CD4-positive, alpha-beta T cell treated with Interferon gamma for 1 hour (primary cell): Measurements from ENCODE around the gene SNURF.
"Not testable (repeated sequence)": the region's sequence is repeated elsewhere in the genome, so short reads cannot be mapped to it uniquely, and the experiment has no call there.

Experiments used
- DNase-seq: peaks from one replicate; pipeline ENCODE4 v3.0.0-alpha.2; 2020

The SNURF gene, protein sequence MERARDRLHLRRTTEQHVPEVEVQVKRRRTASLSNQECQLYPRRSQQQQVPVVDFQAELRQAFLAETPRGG

DNA sequence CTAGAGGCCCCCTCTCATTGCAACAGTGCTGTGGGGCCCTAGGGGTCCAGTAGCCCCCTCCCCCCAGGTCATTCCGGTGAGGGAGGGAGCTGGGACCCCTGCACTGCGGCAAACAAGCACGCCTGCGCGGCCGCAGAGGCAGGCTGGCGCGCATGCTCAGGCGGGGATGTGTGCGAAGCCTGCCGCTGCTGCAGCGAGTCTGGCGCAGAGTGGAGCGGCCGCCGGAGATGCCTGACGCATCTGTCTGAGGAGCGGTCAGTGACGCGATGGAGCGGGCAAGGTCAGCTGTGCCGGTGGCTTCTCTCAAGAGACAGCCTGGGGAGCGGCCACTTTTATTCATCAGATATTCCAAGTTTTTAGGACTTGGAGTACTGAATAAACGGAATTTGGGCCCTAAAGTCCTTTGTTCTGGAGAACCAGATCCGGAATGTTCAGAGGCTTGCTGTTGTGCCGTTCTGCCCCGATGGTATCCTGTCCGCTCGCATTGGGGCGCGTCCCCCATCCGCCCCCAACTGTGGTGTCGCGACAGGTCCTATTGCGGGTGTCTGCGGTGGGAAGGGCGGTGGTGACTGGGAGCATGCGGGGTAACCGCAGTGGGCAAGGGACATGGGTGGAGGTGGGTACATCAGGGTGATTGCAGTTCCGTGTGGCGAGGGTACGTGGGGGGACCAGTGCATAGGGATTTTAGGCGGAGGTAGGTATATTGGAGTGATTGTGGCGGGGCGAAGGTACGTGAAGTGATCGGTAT lies at the start of gene SNURF, which contains the start of gene SNRPN:
TSS of gene SNURF (plus strand) at position 205 of the 748 bp plus-strand sequence. CDS start at position 267, 62 bp downstream.
TSS of gene SNRPN (plus strand) at position 205 of the 748 bp plus-strand sequence. CDS start 19,467 bp downstream, outside the sequence.
- peak; percentile 74 for DNase-seq

DNA sequence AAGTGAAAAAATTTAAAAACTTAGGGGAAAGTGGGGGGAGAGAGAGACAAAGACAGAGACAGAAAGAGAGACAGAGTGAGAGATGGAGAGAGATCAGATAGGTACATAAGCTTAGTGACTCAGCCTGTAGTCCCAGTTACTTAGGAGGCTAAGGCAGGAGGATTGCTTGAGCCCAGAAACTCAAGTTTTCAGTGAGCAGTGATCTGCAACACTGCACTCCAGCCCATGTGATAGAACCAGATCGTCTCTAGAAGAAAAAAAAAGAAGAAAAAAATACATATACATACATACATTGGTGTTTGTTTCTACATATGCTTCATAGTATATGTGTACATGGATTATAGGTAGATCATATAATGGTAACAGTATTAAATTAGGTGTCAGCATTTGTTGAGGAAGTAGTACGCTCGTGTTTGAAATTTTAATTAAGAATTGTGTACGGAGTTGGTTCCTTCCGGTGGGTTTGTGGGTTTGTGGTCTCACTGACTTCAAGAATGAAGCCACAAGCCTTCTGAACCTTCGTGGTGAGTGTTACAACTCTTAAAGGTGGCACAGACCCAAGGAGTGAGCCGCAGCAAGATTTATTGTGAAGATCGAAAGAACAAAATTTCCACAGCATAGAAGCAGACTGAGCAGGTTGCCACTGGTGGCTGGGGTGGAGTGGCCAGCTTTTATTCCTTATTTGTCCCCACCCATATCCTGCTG lies 38.3 kb upstream of the SNURF start:
- no peak for DNase-seq

DNA sequence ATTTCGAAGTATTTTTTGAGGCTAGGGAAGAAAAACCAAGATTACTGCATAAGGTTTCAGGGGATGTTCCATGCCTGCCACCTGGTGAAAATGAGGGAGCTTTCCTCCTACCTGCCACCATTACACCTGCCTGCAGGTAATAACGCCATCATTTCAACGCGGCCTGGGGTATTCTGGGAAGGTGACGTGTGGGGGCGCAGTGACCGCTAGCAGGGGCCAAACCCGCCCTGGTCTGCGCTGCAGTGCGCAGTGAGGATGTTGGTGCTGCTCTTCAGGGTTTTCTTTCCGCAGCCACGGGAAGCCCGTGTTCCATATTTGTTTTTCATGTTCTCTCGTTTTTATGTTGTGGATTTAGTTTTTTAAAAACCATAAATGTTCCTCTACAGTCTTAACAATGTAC lies 37.4 kb upstream of the SNURF start:
- DNase-seq, result no peak

DNA sequence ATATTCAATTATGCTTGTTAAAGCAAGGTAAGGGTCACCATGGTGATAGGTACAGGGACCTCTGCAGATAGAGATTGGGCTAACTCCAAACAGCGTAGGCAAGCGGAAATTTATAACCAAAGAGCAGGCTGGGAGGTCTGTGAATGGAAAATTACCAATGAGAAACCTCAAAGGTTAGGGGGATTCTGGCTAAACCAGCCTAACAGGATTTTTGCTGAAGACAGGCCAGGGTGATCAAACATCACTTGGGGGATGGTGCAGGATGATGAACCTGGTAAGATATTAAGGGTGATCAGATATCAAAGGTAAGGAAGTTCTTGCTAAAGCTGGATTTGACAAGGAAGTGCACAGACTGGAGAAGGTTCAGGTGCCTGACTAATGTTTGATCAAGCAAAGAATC lies 35.3 kb upstream of the SNURF start:
- no peak for DNase-seq

DNA sequence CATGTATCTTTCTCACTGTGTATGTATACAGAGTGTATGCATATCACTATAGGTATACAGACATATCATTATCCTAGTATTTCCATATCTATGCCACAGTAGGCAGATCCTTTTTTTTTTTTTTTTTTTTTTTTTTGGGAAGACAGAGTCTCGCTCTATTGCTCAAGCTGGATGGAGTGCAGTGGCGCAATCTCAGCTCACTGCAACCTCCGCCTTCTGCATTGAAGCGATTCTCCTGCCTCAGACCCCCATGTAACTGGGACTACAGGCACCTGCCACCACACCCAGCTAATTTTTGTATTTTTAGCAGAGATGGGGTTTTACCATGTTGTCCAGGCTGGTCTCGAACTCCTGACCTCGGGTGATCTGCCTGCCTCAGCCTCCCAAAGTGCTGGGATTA lies 32.0 kb upstream of the SNURF start:
- DNase-seq, result not testable (repeated sequence)

DNA sequence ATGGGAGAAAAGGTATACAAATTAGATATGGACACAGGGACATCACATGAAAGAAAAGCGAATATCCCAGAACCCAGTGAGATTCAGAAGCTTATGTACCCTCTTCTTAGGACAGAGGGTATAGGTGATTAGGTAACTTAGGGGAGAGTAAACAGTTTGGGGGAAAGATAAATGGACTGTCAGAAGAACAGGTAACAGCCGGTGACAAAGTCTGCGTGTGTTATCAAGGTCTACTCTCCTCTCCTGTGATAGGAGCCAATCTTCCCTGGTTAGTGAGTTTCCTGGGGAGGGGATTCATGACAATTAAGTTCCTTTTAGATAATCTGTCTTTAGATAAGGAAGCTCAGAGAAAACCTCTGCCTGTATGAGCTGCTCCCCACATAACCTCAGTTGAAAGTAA lies 30.6 kb upstream of the SNURF start:
- DNase-seq, result no peak

DNA sequence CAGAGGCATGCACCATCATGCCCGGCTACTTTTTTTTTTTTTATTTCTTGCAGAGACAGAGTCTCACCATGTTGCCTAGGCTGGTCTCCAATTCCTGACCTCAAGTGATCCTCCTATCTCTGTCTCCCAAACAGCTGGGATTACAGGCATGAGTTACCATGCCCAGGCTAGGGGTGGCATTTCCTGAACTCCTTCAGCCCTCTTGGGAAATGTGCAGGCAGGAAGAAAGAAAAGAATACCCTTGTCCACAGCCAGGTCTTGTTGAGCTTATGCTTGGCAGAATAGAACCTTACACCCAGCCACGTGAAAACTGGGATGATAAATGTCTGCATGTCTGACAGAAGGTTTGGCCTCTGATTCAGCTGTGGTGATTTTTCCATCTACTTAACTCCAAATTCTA lies 30.2 kb upstream of the SNURF start:
- no peak for DNase-seq

DNA sequence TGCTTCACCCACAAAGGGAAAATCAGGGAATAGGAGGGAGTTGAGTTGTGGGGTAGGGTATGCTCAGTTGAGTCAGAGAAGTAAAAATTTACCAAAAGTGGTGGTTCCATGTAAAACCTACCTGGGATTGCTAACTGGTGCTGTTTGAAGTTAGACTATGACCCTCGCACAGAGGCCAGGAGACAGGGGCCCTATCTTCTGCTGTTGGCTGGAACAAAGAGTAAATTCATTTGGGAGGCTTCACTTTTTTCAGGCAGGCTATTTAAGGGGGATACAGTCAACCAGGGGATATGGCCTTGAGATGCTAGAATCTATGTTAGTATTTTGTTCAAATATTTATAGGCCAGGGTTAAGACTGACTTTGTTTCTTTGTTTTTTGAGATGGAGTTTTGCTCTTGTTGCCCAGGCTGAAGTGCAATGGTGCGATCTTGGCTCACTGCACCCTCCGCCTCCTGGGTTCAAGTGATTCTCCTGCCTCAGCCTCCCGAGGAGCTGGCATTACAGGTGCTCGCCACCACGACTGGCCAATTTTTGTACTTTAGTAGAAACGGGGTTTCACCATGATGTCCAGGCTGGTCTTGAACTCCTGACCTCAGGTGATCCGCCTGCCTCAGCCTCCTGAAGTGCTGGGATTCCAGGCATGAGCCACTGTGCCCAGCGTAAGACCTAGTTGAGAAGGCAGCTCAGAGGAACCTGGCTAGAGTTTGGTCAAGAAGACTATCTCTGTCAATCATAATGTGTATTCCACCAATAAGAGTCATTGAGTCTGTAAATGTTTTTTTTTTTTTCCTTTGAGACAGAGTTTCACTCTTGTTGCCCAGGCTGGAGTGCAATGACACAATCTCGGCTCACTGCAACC lies 22.7 kb upstream of the SNURF start:
- DNase-seq, result not testable (repeated sequence)

DNA sequence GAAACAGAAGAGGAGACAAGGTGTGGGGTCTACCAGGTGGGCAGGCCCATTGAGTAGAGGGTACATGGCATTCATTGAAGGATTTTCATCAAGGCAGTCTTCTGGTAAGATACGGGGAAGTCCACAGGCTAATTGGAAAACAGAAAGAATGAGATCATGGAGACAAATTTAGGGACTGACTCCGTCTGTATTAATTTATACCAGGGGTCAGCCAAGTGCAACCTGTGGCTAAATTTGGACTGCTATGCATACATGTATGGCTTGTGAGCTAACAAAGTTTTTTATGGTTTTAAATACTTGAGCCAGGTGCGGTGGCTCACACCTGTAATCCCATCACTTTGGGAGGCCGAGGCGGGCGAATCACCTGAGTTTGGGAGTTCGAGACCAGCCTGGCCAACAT lies 21.1 kb upstream of the SNURF start:
- DNase-seq, result no peak

DNA sequence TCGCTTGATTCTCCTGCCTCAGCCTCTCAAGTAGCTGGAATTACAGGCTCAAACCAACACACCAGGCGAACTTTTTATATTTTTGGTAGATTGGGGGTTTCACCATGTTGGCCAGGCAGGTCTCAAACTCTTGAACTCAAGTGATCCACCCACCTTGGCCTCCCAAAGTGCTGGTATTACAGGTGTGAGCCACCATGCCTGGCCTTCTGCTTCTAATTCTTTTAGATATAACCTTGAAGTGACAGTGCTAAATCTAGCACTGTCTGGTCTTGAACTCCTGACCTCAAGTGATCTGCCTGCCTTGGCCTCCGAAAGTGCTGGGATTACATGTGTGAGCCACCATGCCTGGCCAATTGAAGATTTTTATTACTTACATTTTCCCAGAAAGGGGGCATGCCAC lies 16.6 kb upstream of the SNURF start:
- not testable (repeated sequence) for DNase-seq

DNA sequence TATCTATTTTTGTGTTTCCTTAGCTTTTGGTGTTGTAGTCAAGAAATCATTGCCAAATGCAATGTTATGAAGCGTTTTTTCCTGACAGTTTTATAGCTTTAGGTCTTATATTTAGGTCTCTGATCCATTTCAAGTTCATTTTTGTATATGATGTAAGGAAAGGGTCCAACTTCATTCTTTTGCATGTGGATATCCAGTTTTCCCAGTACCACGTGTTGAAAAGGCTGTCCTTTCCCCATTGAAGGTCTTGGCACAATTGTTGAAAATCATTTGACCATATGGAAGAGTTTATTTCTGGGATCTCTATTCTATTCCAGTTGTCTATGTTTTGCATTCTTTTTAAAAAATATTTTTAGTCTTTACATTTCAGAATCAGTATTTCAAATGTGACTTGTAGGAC lies 14.6 kb upstream of the SNURF start:
- DNase-seq, result no peak

DNA sequence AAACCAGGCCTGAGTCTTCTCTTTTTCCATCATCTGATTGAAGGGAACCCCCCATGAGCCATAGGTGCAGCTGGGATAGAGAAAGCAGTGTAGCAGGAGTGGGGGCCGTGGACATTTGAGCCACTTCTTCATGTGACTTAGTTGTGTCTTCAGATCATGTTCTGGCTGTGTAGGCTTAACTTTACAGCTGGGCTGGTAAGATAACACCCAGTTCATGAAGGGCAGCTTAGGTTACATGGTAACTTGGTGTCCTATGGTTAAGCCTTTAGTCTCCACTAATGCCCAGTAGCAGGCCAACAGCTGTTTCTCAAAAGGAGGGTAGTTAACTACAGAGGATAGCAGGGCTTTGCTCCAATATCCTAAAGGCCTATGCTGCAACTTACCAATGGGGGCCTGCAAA lies 11.4 kb upstream of the SNURF start:
- no peak for DNase-seq

DNA sequence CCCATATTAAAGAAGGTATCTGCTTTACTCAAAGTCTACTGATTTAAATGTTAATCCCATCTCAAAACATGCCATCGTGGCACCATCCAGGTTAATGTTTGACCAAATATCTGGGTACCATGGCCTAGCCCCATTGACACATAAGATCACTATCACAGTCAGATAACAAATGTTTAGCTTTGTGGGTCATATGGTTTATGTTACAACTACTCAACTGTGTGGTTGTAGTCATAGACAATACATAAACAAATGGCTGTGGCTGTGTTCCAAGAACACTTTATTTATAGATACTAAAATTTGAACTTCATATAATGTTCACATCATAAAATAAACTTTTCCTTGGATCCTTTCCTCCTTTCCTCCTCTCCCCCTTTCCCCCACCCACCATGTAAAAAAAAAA lies 9.8 kb upstream of the SNURF start:
- no peak for DNase-seq

DNA sequence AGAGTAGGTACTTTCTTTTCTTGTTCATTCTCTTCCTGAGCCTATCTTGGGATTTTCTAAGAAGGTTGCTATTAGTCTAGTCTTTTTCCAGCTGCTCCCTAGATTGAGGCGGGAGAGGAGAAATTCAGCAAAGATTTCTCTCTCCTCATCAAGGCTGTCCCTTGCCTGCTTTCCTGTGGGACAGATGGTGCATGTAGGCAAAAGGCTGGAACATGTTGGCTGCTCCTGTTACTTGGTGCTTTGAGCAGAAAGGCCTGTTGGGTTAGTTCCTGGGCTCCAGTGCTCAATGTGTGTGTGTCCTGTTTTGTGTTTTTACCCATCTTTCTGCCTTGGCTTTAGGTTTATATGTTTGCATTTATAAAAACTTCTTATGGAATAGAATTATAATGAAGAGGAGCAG lies 9.1 kb upstream of the SNURF start:
- DNase-seq, result no peak

DNA sequence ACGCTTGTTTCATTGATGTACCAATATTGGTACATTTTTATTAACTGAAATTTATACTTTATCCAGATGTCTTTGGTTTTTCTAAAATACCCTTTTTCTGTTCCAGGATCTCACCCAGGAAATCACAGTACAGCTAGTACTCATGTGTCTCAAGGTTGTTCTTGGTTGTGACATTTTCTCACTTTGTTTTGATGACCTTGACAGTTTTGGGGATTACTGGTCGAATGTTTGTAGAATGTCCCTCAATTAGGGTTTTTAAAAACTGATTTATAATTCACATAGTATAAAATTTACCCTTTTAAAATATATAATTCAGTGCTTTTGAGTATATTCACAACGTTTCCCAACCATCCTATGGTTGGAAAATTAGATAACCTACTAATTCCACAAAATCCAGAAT lies 6.3 kb upstream of the SNURF start:
- DNase-seq, result no peak

DNA sequence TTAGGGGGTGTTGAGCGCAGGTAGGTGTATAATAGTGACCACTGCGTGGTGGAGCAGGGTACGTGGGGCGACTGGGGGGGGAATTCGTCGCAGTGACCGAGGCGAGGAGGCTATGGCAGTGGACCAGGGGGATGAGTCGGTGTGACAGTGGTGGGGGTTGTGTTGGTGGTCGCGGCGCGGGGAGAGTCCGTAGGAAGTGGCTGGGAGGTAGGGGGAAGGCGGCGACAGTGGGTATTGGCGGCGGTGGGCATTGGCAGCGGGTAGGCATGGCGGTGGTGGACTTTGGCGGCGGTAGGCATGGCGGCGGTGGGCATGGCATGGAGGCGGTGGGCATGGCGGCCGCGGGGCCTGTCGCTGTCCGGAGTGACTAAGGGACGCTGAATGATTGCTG lies 739 bp downstream of the SNURF start:
- peak; percentile 3 for DNase-seq

DNA sequence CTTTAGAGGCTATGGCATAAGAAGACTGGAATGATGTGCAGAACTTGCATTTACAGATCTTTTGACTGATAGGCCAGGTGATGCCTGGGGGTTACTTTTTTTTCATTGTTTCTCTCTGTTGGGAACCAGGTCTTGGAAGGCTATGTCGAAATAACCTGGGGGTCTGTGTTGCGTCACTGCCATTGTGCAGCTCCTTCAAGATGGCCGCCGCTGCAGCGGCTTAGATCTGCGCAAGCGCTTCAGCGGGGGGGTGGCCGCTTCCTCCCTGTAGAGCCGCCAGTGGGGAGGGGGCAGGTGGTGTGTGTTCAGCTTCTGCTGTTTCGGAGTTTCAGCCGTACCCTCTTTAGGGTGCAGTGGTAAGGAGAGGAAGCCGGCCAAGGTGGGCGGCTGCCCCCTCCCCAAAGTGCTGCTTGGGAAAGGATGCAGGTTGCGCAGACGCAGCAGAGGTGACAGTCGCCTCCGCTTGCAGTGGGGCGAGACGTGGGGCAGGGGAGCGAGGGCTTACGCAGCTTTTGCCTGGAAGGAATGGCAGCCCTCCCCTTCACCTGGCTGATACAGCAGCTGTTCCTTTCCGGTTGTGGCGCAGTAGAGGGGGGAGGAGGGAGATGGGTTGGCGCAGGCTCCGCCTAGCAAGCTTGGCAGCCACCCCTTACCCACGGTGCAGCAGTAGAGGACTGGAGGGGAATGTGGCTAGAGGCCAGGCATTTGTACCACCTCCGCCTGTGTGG lies 1.5 kb downstream of the SNURF start:
- peak; percentile 82 for DNase-seq

DNA sequence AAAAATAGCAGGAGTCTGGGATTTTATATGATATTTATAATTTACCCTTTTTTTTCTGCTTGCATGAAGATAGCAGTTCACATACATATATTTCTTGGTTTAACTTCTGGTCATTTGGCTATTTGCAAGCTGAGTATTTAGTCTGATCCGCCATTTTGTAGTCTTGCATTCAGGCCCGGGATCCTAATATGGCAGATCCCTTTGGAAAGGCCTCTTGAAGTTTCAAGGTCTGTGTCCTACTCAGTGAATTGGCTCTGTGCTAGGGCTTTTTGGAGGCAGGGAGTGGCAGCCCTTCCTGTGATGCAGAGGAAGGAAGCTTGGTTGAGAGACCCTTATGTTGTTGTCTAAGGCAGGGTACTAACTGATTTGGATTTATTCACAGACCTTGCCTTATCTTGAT lies 2.9 kb downstream of the SNURF start:
- no peak for DNase-seq

DNA sequence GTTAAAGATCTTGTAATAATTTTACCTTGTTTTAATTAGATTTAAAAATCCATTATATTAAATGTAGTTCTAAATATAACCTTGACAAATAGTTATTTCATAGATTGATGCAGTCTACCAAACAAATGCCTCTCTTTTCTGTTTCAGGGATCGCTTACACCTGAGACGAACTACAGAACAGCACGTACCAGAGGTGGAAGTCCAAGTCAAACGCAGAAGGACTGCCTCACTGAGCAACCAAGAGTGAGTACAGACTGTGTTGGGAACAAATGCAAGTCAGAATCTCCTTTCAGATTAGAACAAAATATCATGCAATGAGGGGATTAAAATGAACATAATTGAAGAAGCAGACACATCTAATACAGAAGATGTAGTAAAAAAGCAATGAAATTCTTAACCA lies 7.2 kb downstream of the SNURF start:
- no peak for DNase-seq

DNA sequence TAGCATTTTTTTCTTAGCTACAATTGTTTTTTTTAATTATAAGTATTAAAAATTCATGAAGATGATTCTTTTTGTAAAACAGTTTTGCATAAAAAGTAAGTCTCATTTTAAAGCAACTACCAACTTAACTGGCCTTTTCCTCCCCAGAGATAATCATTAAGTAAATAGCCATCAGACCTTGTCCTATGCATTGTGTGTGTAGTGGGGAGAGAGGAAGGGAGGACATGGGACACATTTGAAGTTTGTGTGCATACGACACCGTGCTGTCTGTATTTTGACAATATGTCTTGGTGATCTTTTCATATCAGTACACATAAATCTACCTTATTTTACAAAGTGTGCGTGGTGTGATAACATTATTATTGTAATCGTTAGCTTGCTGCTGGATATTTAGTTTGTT lies 8.1 kb downstream of the SNURF start:
- no peak for DNase-seq

DNA sequence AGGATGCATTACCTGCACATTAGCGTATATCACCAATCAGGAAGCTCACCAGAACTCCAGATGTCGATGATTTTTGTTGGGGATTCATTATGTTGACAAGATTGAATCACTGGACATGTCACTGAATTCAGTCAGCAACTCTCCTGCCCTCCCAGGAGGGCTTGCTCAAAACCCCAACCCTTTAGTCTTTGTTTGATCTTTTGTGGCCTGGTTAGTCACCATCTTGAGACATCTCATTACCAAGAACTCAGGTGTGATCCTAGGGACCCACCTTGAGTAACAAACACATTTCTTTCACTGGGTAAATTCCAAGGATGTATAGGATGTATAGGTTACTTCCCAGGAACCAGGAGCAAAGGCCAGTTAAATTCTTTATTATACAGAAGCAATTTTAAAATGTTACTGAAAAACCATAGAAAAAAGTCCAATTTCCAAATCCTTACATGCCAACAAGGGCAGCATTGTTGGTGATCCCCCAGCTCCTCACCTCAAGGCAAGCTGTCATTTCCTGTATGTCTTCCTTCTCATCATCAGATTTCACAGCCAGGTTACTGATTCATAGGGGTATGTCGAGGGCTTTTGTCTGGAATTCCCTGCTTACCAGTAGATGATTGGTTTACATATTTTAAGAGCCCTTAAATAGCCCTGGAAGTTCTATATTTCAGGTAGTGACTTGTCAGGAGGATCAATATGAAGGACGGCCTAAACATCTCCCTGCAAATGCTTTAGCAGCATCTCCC lies 11.7 kb downstream of the SNURF start:
- no peak for DNase-seq

DNA sequence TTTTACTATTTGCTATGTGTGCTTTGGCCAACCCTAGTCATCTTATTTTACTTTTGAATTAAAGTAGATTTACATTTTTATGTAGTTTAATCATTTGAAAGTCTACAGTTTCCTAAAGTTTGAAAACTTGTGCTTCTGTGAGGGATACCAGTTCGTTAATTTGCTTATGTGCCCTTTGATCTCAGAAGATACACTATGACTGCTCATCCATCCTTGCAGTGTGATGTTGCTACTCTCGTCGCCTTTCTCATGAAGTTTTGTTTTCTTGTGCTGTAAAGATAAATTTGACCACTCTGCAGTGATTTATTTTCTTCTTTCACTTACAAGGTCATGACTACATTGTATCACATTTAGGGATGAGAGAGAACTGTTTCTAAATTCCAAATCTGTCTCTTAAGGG lies 16.3 kb downstream of the SNURF start:
- no peak for DNase-seq
